GM13977 (cell line): Measurements from ENCODE around the gene LENEP.

ENCODE experiments used
- DNase-seq: peaks from one replicate; pipeline ENCODE4 v3.0.0; 2012; ENCODE audit warnings: low spot score
- CTCF ChIP-seq: IDR thresholded peaks from 2 replicates; pipeline ENCODE4 v1.5.1; 2012; ENCODE audit warnings: mild to moderate bottlenecking, control low read depth; ENCODE audit not compliant: insufficient read depth; ENCODE audit errors: extremely low read depth, missing control alignments
- in situ Hi-C: fragments of 300-500 bp; cut with MboI; formaldehyde crosslinking; loops from one replicate; pipeline ENCODE4 v1.12.0; 2022; ENCODE audit warnings: low sequenced_read_pairs, low pct_unique_long_range_greater_than_20kb, mixed read lengths, inconsistent platforms; ENCODE audit not compliant: unreplicated experiment

LENEP gene

GRCh38 chr1:155035936-155036335, 42.5 kb downstream of the LENEP start:
- TF ChIP-seq CTCF = no peak
- no peak for DNase-seq
- in situ Hi-C loops = no loop called here

GRCh38 chr1:155037043-155037442, 43.7 kb downstream of the LENEP start:
- in situ Hi-C loops = no loop called here
- TF ChIP-seq CTCF = no peak
- no peak for DNase-seq

GRCh38 chr1:155037851-155038441, 44.6 kb downstream of the LENEP start:
- no peak for DNase-seq
- no peak for TF ChIP-seq CTCF
- in situ Hi-C loops = no loop called here

- in situ Hi-C loops = no loop called here
- DNase-seq = no peak
- TF ChIP-seq CTCF = no peak
Observed at GRCh38 chr1:155038602-155039307, 45.4 kb downstream of the LENEP start.

GRCh38 chr1:155039308-155039669, 45.9 kb downstream of the LENEP start:
- TF ChIP-seq CTCF = no peak
- in situ Hi-C loops = no loop called here
- no peak for DNase-seq

- TF ChIP-seq CTCF = no peak
- DNase-seq = no peak
- in situ Hi-C loops = no loop called here
Observed at GRCh38 chr1:155040358-155041093, 47.1 kb downstream of the LENEP start.
